Kidney epithelial cell (primary cell): ENCODE data around the gene BANP. TPM values are rescaled to one million over a fixed set of nuclear protein-coding genes. Genes with fewer than 3 reads are reported as not detected.
A peak's percentile ranks its signal among the peaks of the same experiment; 100 is the strongest.
"Not testable (repeated sequence)": the region's sequence is repeated elsewhere in the genome, so short reads cannot be mapped to it uniquely, and the experiment has no call there.

Source experiments
- DNase-seq: peaks from one replicate; pipeline ENCODE4 v3.0.0-alpha.2; 2010; ENCODE audit warnings: low read depth
- H3K27me3 ChIP-seq: 2 replicates; pipeline ENCODE4 v1.6.0; 2011; ENCODE audit warnings: low read length; ENCODE audit not compliant: control insufficient read depth, insufficient read depth
- H3K36me3 ChIP-seq: 2 replicates; pipeline ENCODE4 v1.5.1; 2011; ENCODE audit warnings: low read length; ENCODE audit not compliant: control insufficient read depth, insufficient read depth
- H3K4me3 ChIP-seq: 2 replicates; pipeline ENCODE4 v1.5.1; 2011; ENCODE audit warnings: low read depth, mild to moderate bottlenecking, control low read depth, low read length
- CTCF ChIP-seq: IDR thresholded peaks from 2 replicates; pipeline ENCODE4 v1.5.1; 2011; ENCODE audit warnings: mild to moderate bottlenecking, moderate library complexity, low read length, control low read depth, inconsistent platforms; ENCODE audit not compliant: insufficient read depth, poor library complexity, severe bottlenecking
- total RNA-seq: library from RNA; depleted of rRNA; stranded (reverse); fragments of >200 nt; gene quantifications from 2 replicates; pipeline ENCODE4 v1.2.3, GENCODE V29; 2015

BANP gene
- total RNA-seq, 1 donor from 2014 or later, result 25.9 TPM

GRCh38 chr16:88020516-88020885, 69.3 kb downstream of the BANP start:
- no peak overlapping the region for H3K4me3 ChIP-seq
- H3K27me3 ChIP-seq, result no peaks in the 10 kb centered on the region
- DNase-seq, result no peak
- H3K36me3 ChIP-seq, result no peaks in the 10 kb centered on the region
- TF ChIP-seq CTCF, result no peak

GRCh38 chr16:88021041-88021970, 70.1 kb downstream of the BANP start:
- not testable (repeated sequence) for H3K27me3 ChIP-seq, DNase-seq, H3K4me3 ChIP-seq, H3K36me3 ChIP-seq

- H3K36me3 ChIP-seq, result no peaks in the 10 kb centered on the region
- H3K4me3 ChIP-seq, result no peak overlapping the region
- TF ChIP-seq CTCF, result no peak
Measured at GRCh38 chr16:88022076-88023042, 71.1 kb downstream of the BANP start.

GRCh38 chr16:88023366-88023765, 72.1 kb downstream of the BANP start:
- no peaks in the 10 kb centered on the region for H3K27me3 ChIP-seq
- no peaks in the 10 kb centered on the region for H3K36me3 ChIP-seq
- no peak for TF ChIP-seq CTCF
- H3K4me3 ChIP-seq, result no peak overlapping the region
- DNase-seq, result no peak

More at GRCh38 chr16:88022076-88023042, 71.1 kb downstream of the BANP start:
- DNase-seq, result no peak
- no peaks in the 10 kb centered on the region for H3K27me3 ChIP-seq

- no peak for DNase-seq
- TF ChIP-seq CTCF, result no peak
- Histone ChIP-seq H3K4me3 (no peak overlapping the region), H3K36me3 (no peaks in the 10 kb centered on the region), H3K27me3 (no peaks in the 10 kb centered on the region)
Measured at GRCh38 chr16:88023786-88024185, 72.6 kb downstream of the BANP start.

- H3K4me3 ChIP-seq, H3K36me3 ChIP-seq, H3K27me3 ChIP-seq, DNase-seq: not testable (repeated sequence)
- peak; percentile 65 for TF ChIP-seq CTCF
Measured at GRCh38 chr16:88024491-88025085, 73.4 kb downstream of the BANP start.

- DNase-seq, result peak; percentile 64
- not testable (repeated sequence) for H3K36me3 ChIP-seq, H3K4me3 ChIP-seq, H3K27me3 ChIP-seq
Measured at GRCh38 chr16:88025086-88025492, 73.9 kb downstream of the BANP start.

GRCh38 chr16:88025828-88026555, 74.8 kb downstream of the BANP start:
- DNase-seq, H3K36me3 ChIP-seq, H3K4me3 ChIP-seq, H3K27me3 ChIP-seq: not testable (repeated sequence)
